ENCODE results near the gene KSR2. TPM values are rescaled to one million over a fixed set of nuclear protein-coding genes. Genes with fewer than 3 reads are reported as not detected.

The KSR2 gene
- total and polyA plus RNA-seq, 2 donors (not counting 3 experiments of a cell fraction or from before 2014, with no cell fraction given), result 2.1 to 5.2 TPM

GRCh38 chr12:117528538-117528937 lies 440.3 kb downstream of the KSR2 start:
- dilution Hi-C loops (cut with MboI; ENCODE audit: extremely low pct_ligation_motif_present, low sequenced_read_pairs), result no loop called here
- no peaks in the 10 kb centered on the region for H3K4me1 ChIP-seq (ENCODE audit: control insufficient read depth, extremely low read depth, insufficient read depth, low read length)
- FAIRE-seq (no peak), DNase-seq (ENCODE audit: low read depth, low spot score) (no peak)
- H3K4me3 ChIP-seq (replicated peaks in 1 of 3; ENCODE audit: insufficient read depth in 1 of 3, low read depth in 1 of 3, low read length in 3 of 3), result no peak overlapping the region
- BruUV-seq (replicated peaks), result no TSS peak
- no peak overlapping the region for H3K4me2 ChIP-seq (ENCODE audit: insufficient read depth, low read length)
- no peaks in the 10 kb centered on the region for H3K9me1 ChIP-seq (replicated peaks; ENCODE audit: control insufficient read depth, extremely low read depth, insufficient read depth, low read length)
- TF ChIP-seq CTCF (IDR thresholded peaks at IDR 0.05; ENCODE audit: extremely low read depth in 1 of 2, insufficient read depth in 1 of 2, low read depth in 1 of 2, low read length in 2 of 2), result no peak
- no peak for TF ChIP-seq EZH2 (IDR thresholded peaks at IDR 0.05; ENCODE audit: borderline replicate concordance, low read depth, low read length, severe bottlenecking)
- no peak for TF ChIP-seq FOS (IDR thresholded peaks at IDR 0.05; ENCODE audit: borderline replicate concordance, insufficient read depth, low read length)
- no peak for TF ChIP-seq POLR2AphosphoS5 (IDR thresholded peaks at IDR 0.05; ENCODE audit: insufficient read depth, low read depth, low read length)
- no peak for TF ChIP-seq MYC (IDR thresholded peaks at IDR 0.05; ENCODE audit: low read depth, low read length)
- TF ChIP-seq JUN (IDR thresholded peaks at IDR 0.05; ENCODE audit: borderline replicate concordance, insufficient read depth, insufficient read length, low read depth), result no peak
- TF ChIP-seq GATA2 (IDR thresholded peaks at IDR 0.05; ENCODE audit: insufficient read depth, insufficient read length, low read depth, low read length), result no peak
- intact Hi-C loops (cut with micrococcal nuclease), result no loop called here
- ChIA-PET POLR2A (no interaction called here), CTCF (no interaction called here)
- H3K36me3 ChIP-seq (ENCODE audit: control insufficient read depth in 2 of 2, extremely low read depth in 1 of 2, insufficient read depth in 2 of 2, low read length in 2 of 2), result no peaks in the 10 kb centered on the region
- H2AFZ ChIP-seq (ENCODE audit: low read depth, low read length), result no peak overlapping the region
- no peaks in the 10 kb centered on the region for H3K27me3 ChIP-seq (ENCODE audit: control insufficient read depth in 2 of 2, insufficient read depth in 2 of 2, low read length in 2 of 2)
- H3K27ac ChIP-seq (ENCODE audit: insufficient read depth, low read depth, low read length), result no peak overlapping the region
- no peak overlapping the region for H3K9ac ChIP-seq (replicated peaks; ENCODE audit: extremely low read depth, insufficient read depth, low read length)
- no peaks in the 10 kb centered on the region for H3K79me2 ChIP-seq (ENCODE audit: control insufficient read depth, insufficient read depth, low read length)
- H4K20me1 ChIP-seq (replicated peaks; ENCODE audit: control insufficient read depth, extremely low read depth, insufficient read depth, low read length), result no peaks in the 10 kb centered on the region
- no peaks in the 10 kb centered on the region for H3K9me3 ChIP-seq (replicated peaks; ENCODE audit: control insufficient read depth, insufficient read depth, low read length)

All from endothelial cell of umbilical vein (primary cell).